Fibroblast of upper back skin (primary cell): Measurements from ENCODE around the gene RNF34.
"Not testable (repeated sequence)": the region's sequence is repeated elsewhere in the genome, so short reads cannot be mapped to it uniquely, and the experiment has no call there.

Experiments
- DNase-seq: peaks from one replicate; pipeline ENCODE4 v3.0.0-alpha.2; 2013

Gene RNF34

GRCh38 chr12:121399391-121400331, at the start of gene RNF34:
Gene RNF34, plus strand, starts transcription at chr12:121400118. Its CDS starts 95 bp downstream, at chr12:121400213.
- peak; percentile 98 for DNase-seq

GRCh38 chr12:121351820-121352681, 47.9 kb upstream of the RNF34 start, which contains the start of gene ANAPC5:
Gene ANAPC5, minus strand, starts transcription at chr12:121352411. Its CDS starts 71 bp downstream, at chr12:121352340.
- peak; percentile 99 for DNase-seq

- no peak for DNase-seq
These were observed 47.3 kb upstream of the RNF34 start for GRCh38 chr12:121352682-121353018.

GRCh38 chr12:121355818-121356217, 44.1 kb upstream of the RNF34 start:
- DNase-seq = no peak

GRCh38 chr12:121356657-121357056, 43.3 kb upstream of the RNF34 start:
- no peak for DNase-seq

- DNase-seq = no peak
These were observed 42.6 kb upstream of the RNF34 start for GRCh38 chr12:121357331-121357730.

- no peak for DNase-seq
These were observed 41.8 kb upstream of the RNF34 start for GRCh38 chr12:121358073-121358472.

GRCh38 chr12:121364683-121365121, 35.2 kb upstream of the RNF34 start:
- peak; percentile 49 for DNase-seq

GRCh38 chr12:121365416-121366062, 34.4 kb upstream of the RNF34 start:
- peak; percentile 41 for DNase-seq

- peak; percentile 26 for DNase-seq
These were observed 33.9 kb upstream of the RNF34 start for GRCh38 chr12:121366063-121366459.

GRCh38 chr12:121371404-121371803, 28.5 kb upstream of the RNF34 start:
- DNase-seq = no peak

- no peak for DNase-seq
These were observed 26.2 kb upstream of the RNF34 start for GRCh38 chr12:121373755-121374154.

- DNase-seq = not testable (repeated sequence)
These were observed 25.6 kb upstream of the RNF34 start for GRCh38 chr12:121374336-121374735.

- DNase-seq = not testable (repeated sequence)
These were observed 24.9 kb upstream of the RNF34 start for GRCh38 chr12:121374945-121375584.

GRCh38 chr12:121376754-121377697, 22.9 kb upstream of the RNF34 start:
- no peak for DNase-seq

GRCh38 chr12:121378736-121379135, 21.2 kb upstream of the RNF34 start:
- no peak for DNase-seq

GRCh38 chr12:121379945-121380344, 20.0 kb upstream of the RNF34 start:
- DNase-seq = no peak

- DNase-seq = no peak
These were observed 16.3 kb upstream of the RNF34 start for GRCh38 chr12:121383601-121384021.

- not testable (repeated sequence) for DNase-seq
These were observed 15.0 kb upstream of the RNF34 start for GRCh38 chr12:121384891-121385290.

- peak; percentile 82 for DNase-seq
These were observed 11.4 kb upstream of the RNF34 start for GRCh38 chr12:121388421-121388981.

- DNase-seq = no peak
These were observed 9.1 kb upstream of the RNF34 start for GRCh38 chr12:121390856-121391255.
